H1 (cell line): ENCODE results near the gene ZFAND3. TPM values are rescaled to one million over a fixed set of nuclear protein-coding genes. Genes with fewer than 3 reads are reported as not detected.

ENCODE experiments used
- CTCF ChIA-PET: fragments of 300-600 bp; sonication (Branson Sonifier 250); formaldehyde crosslinking; loops from one replicate; lab custom pipeline; 2021; ENCODE audit not compliant: partially characterized antibody; lab: Charles Lee
- POLR2A ChIA-PET: fragments of 300-600 bp; sonication (Branson Sonifier 250); formaldehyde crosslinking; loops from one replicate; lab custom pipeline; 2021; ENCODE audit warnings: inconsistent platforms; ENCODE audit not compliant: partially characterized antibody; lab: Charles Lee
- DNase-seq, 2 experiments: peaks; one replicate each; pipeline versions ENCODE4 v3.0.0 to v3.0.0-alpha.2; 2010 to 2022; ENCODE audit warnings: low spot score in 2 of 2, low read depth in 1 of 2, mixed read lengths in 1 of 2
- FAIRE-seq: peaks from 2 replicates; lab custom pipeline; 2011; peaks lifted over from hg19 to GRCh38; lab: Jason Lieb, UNC
- H2AFZ ChIP-seq: 2 replicates; pipeline ENCODE4 v1.8.1; 2012; ENCODE audit warnings: low read length, inconsistent platforms
- H2AK5ac ChIP-seq: 2 replicates; pipeline ENCODE4 v1.6.1; 2013; ENCODE audit warnings: low read depth, low read length
- H2BK120ac ChIP-seq: replicated peaks from 2 replicates; pipeline ENCODE3; 2013; ENCODE audit warnings: low read depth, low read length, inconsistent platforms
- H2BK12ac ChIP-seq: 2 replicates; pipeline ENCODE4 v1.6.1; 2013; ENCODE audit warnings: low read depth, low read length
- H2BK15ac ChIP-seq: 2 replicates; pipeline ENCODE4 v1.6.1; 2013; ENCODE audit warnings: low read length
- H2BK20ac ChIP-seq: 2 replicates; pipeline ENCODE4 v1.6.1; 2013; ENCODE audit warnings: low read length
- H2BK5ac ChIP-seq: 2 replicates; pipeline ENCODE4 v1.6.1; 2013; ENCODE audit warnings: low read depth, low read length
- H3K14ac ChIP-seq: 2 replicates; pipeline ENCODE4 v1.6.1; 2013; ENCODE audit warnings: inconsistent platforms; ENCODE audit not compliant: insufficient read length
- H3K18ac ChIP-seq: 2 replicates; pipeline ENCODE4 v1.6.1; 2013; ENCODE audit warnings: low read length; ENCODE audit errors: extremely low read depth
- H3K23ac ChIP-seq: 2 replicates; pipeline ENCODE4 v1.6.1; 2013; ENCODE audit warnings: inconsistent platforms; ENCODE audit not compliant: insufficient read length
- H3K23me2 ChIP-seq: 2 replicates; pipeline ENCODE4 v1.6.1; 2013; ENCODE audit warnings: low read depth, low read length
- H3K27ac ChIP-seq: 2 replicates; pipeline ENCODE4 v1.6.1; 2011; ENCODE audit warnings: low read depth, low read length, inconsistent platforms
- H3K27me3 ChIP-seq, 4 experiments: replicated peaks in 1 of 4; 1 replicate in 1 of 4; 2 replicates in 3 of 4; pipeline versions ENCODE4 v1.6.1 to v1.8.1; 2011 to 2013; ENCODE audit warnings: low read length in 3 of 4, mild to moderate bottlenecking in 3 of 4, inconsistent platforms in 2 of 4, mixed read lengths in 2 of 4, moderate library complexity in 1 of 4; ENCODE audit not compliant: control insufficient read depth in 3 of 4, insufficient read depth in 3 of 4; ENCODE audit errors: extremely low read depth in 1 of 4
- H3K36me3 ChIP-seq, 4 experiments: 2 replicates each; pipeline versions ENCODE4 v1.6.1 to v1.8.1; 2011 to 2013; ENCODE audit warnings: mild to moderate bottlenecking in 4 of 4, low read length in 3 of 4, moderate library complexity in 2 of 4, control low read depth in 1 of 4, inconsistent platforms in 1 of 4; ENCODE audit not compliant: insufficient read depth in 4 of 4, control insufficient read depth in 2 of 4
- H3K4ac ChIP-seq: replicated peaks from 2 replicates; pipeline ENCODE3; 2013; ENCODE audit warnings: low read length, low read depth, mixed read lengths, inconsistent platforms; ENCODE audit not compliant: insufficient read length
- H3K4me1 ChIP-seq, 4 experiments: replicated peaks in 1 of 4; 1 replicate in 1 of 4; 2 replicates in 3 of 4; pipeline versions ENCODE4 v1.6.1 to v1.8.1; 2011 to 2013; ENCODE audit warnings: low read length in 3 of 4, inconsistent platforms in 2 of 4, mixed read lengths in 1 of 4; ENCODE audit not compliant: insufficient read depth in 4 of 4, control insufficient read depth in 3 of 4
- H3K4me2 ChIP-seq, 2 experiments: 2 replicates each; pipeline versions ENCODE4 v1.6.1 to v1.8.1; 2011 to 2013; ENCODE audit warnings: low read depth in 2 of 2, low read length in 2 of 2, control low read depth in 1 of 2, inconsistent platforms in 1 of 2, mild to moderate bottlenecking in 1 of 2; ENCODE audit not compliant: insufficient read depth in 1 of 2
- H3K4me3 ChIP-seq, 4 experiments: fragments of 200-600, 300-600 bp in 1 of 4; sonication (generic), shearing (Covaris generic), sonication (Bioruptor Twin) in 1 of 4; 2 replicates each; pipeline versions ENCODE4 v1.5.1 to v1.8.1; 2011 to 2016; ENCODE audit warnings: low read length in 4 of 4, low read depth in 3 of 4, control low read depth in 2 of 4, inconsistent platforms in 2 of 4, mild to moderate bottlenecking in 2 of 4, mixed read lengths in 1 of 4, moderate library complexity in 1 of 4; ENCODE audit not compliant: insufficient read depth in 2 of 4; ENCODE audit errors: extremely low read depth in 1 of 4
- H3K56ac ChIP-seq: replicated peaks from 2 replicates; pipeline ENCODE3; 2013; ENCODE audit warnings: low read depth, mild to moderate bottlenecking, mixed read lengths, low read length, inconsistent platforms; ENCODE audit not compliant: insufficient read length
- H3K79me1 ChIP-seq: 2 replicates; pipeline ENCODE4 v1.6.1; 2013; ENCODE audit warnings: low read depth, low read length, control low read depth
- H3K79me2 ChIP-seq, 2 experiments: 2 replicates each; pipeline versions ENCODE4 v1.6.1 to v1.8.1; 2012 to 2013; ENCODE audit warnings: low read length in 2 of 2, mild to moderate bottlenecking in 2 of 2, inconsistent platforms in 1 of 2; ENCODE audit not compliant: insufficient read depth in 2 of 2, control insufficient read depth in 1 of 2
- H3K9ac ChIP-seq, 4 experiments: replicated peaks in 1 of 4; 1 replicate in 1 of 4; 2 replicates in 3 of 4; pipeline versions ENCODE4 v1.6.1 to v1.8.1; 2011 to 2013; ENCODE audit warnings: low read depth in 3 of 4, low read length in 3 of 4, control low read depth in 2 of 4, mild to moderate bottlenecking in 2 of 4, moderate library complexity in 2 of 4, inconsistent platforms in 1 of 4; ENCODE audit errors: extremely low read depth in 1 of 4
- H3K9me3 ChIP-seq, 2 experiments: 2 replicates each; pipeline versions ENCODE4 v1.6.1 to v1.8.1; 2012 to 2013; ENCODE audit warnings: mild to moderate bottlenecking in 2 of 2, moderate library complexity in 2 of 2, control low read depth in 1 of 2, inconsistent platforms in 1 of 2, low read depth in 1 of 2, low read length in 1 of 2, mixed read lengths in 1 of 2; ENCODE audit not compliant: insufficient read depth in 2 of 2
- H4K20me1 ChIP-seq, 2 experiments: replicated peaks in 1 of 2; 2 replicates each; pipeline versions ENCODE3 to v1.8.1; 2011 to 2013; ENCODE audit warnings: inconsistent platforms in 2 of 2, low read length in 2 of 2, mild to moderate bottlenecking in 1 of 2; ENCODE audit not compliant: insufficient read depth in 2 of 2, control insufficient read depth in 1 of 2
- H4K5ac ChIP-seq: 2 replicates; pipeline ENCODE4 v1.6.1; 2013; ENCODE audit warnings: low read length, low read depth, mixed read lengths, inconsistent platforms; ENCODE audit not compliant: insufficient read length
- H4K8ac ChIP-seq: 2 replicates; pipeline ENCODE4 v1.8.0; 2013; ENCODE audit warnings: mild to moderate bottlenecking, moderate library complexity, low read length, inconsistent platforms; ENCODE audit not compliant: insufficient read depth; ENCODE audit errors: extremely low read depth
- H4K91ac ChIP-seq: replicated peaks from 2 replicates; pipeline ENCODE3; 2013; ENCODE audit warnings: low read length, mixed read lengths, inconsistent platforms; ENCODE audit not compliant: insufficient read length
- CTBP2 ChIP-seq: IDR thresholded peaks from 2 replicates; pipeline ENCODE4 v1.7.0; 2011; ENCODE audit warnings: borderline replicate concordance, mild to moderate bottlenecking, moderate library complexity, mixed read lengths, low read length; ENCODE audit not compliant: insufficient read depth, insufficient read length
- E2F6 ChIP-seq: IDR thresholded peaks from 2 replicates; pipeline ENCODE4 v1.6.1; 2012; ENCODE audit warnings: inconsistent platforms
- JUN ChIP-seq: IDR thresholded peaks from 2 replicates; pipeline ENCODE4 v1.6.1; 2011; ENCODE audit warnings: low read depth, mild to moderate bottlenecking, improper control_type of control experiment, low read length
- MAX ChIP-seq: IDR thresholded peaks from 2 replicates; pipeline ENCODE4 v1.6.1; 2012; ENCODE audit warnings: inconsistent platforms
- NANOG ChIP-seq: IDR thresholded peaks from 2 replicates; pipeline ENCODE4 v1.6.1; 2011; ENCODE audit warnings: low read length, low read depth, mild to moderate bottlenecking, inconsistent platforms; ENCODE audit not compliant: insufficient read depth, poor library complexity, severe bottlenecking
- POLR2A ChIP-seq, 2 experiments: IDR thresholded peaks; 1 replicate in 1 of 2; 2 replicates in 1 of 2; pipeline ENCODE4 v1.6.1; 2011; ENCODE audit warnings: low read depth in 2 of 2, low read length in 2 of 2, mild to moderate bottlenecking in 2 of 2; ENCODE audit errors: control extremely low read depth in 1 of 2
- RAD21 ChIP-seq, 2 experiments: IDR thresholded peaks in 1 of 2; conservative IDR thresholded peaks in 1 of 2; 2 replicates each; pipeline ENCODE4 v1.6.1; 2011; ENCODE audit warnings: low read depth in 2 of 2, low read length in 2 of 2, improper control_type of control experiment in 1 of 2, inconsistent platforms in 1 of 2, mild to moderate bottlenecking in 1 of 2, moderate library complexity in 1 of 2
- RXRA ChIP-seq: IDR thresholded peaks from 2 replicates; pipeline ENCODE4 v1.6.1; 2011; ENCODE audit warnings: low read depth, mild to moderate bottlenecking, low read length, moderate library complexity; ENCODE audit not compliant: insufficient read depth
- SIRT6 ChIP-seq: IDR thresholded peaks from one replicate; pipeline ENCODE4 v1.7.1; 2012; ENCODE audit warnings: low read length, inconsistent platforms
- SP1 ChIP-seq: IDR thresholded peaks from 2 replicates; pipeline ENCODE4 v1.6.1; 2011; ENCODE audit warnings: low read depth, low read length
- TAF1 ChIP-seq: IDR thresholded peaks from 2 replicates; pipeline ENCODE4 v1.6.1; 2011; ENCODE audit warnings: mild to moderate bottlenecking, low read depth, low read length
- WGBS, 2 experiments: shearing (Covaris generic) in 1 of 2; methylation state at CpG; one replicate each; pipeline versions ENCODE4 v1.1.6 to v1.1.7; 2013 to 2015; ENCODE audit warnings: low lambda C conversion rate in 2 of 2, mixed read lengths in 2 of 2, inconsistent platforms in 1 of 2, low coverage in 1 of 2, missing lambda C conversion rate in 1 of 2; ENCODE audit not compliant: insufficient replicate concordance in 2 of 2, insufficient coverage in 1 of 2, insufficient read length in 1 of 2; ENCODE audit errors: extremely low coverage in 1 of 2, missing lambda C conversion rate in 1 of 2; 5-methylcytosine and 5-hydroxymethylcytosine counted together
- polyA plus RNA-seq, 7 experiments: library from polyadenylated mRNA; depleted of rRNA in 3 of 7; stranded (reverse) in 5 of 7; unstranded in 2 of 7; fragments of >200 nt in 5 of 7; fragments of 200-250 nt in 2 of 7; gene quantifications; 1 replicate in 5 of 7; 2 replicates in 1 of 7; 4 replicates in 1 of 7; pipeline versions ENCODE4 v1.2.1 to v1.2.3, GENCODE V29; 2011 to 2013; ENCODE audit warnings: missing spikeins in 2 of 7, mixed read lengths in 2 of 7
- total RNA-seq: library from RNA; stranded (reverse); fragmentation: NEBNext Ultra II Directional; extraction: Animal tissue kit (Norgen Biotek cat#: 25700); gene quantifications from 2 replicates; pipeline ENCODE4 v1.2.1, GENCODE V29; 2021

The ZFAND3 gene
- total and polyA plus RNA-seq, 2 of the 8 experiments (the other 6 are each of a cell fraction or from before 2014, with no cell fraction given), result 13.0 to 51.3 TPM

- no peaks in the 10 kb centered on the region for H4K20me1 ChIP-seq
- no peak overlapping the region for H2AK5ac ChIP-seq
- FAIRE-seq (no peak), DNase-seq (peak in 1 of 2 experiments; percentile 38)
- H2BK120ac ChIP-seq, result no peak overlapping the region
- H3K27me3 ChIP-seq, result no peaks in the 10 kb centered on the region
- no peaks in the 10 kb centered on the region for H3K79me2 ChIP-seq
- H3K4me1 ChIP-seq, result peaks cover 6 to 20% (median 15%) of the 10 kb centered on the region in 4 experiments
- H4K8ac ChIP-seq, result no peak overlapping the region
- no peaks in the 10 kb centered on the region for H3K79me1 ChIP-seq
- H3K27ac ChIP-seq, result no peak overlapping the region
- H3K9ac ChIP-seq, result no peak overlapping the region
- H3K14ac ChIP-seq, result no peak overlapping the region
- no peak overlapping the region for H3K4me3 ChIP-seq
- H2BK20ac ChIP-seq, result 0 out of 2 replicates have a peak overlapping the region, but pooled peaks have one; percentile 48
- no peak overlapping the region for H4K5ac ChIP-seq
- no peak overlapping the region for H3K4me2 ChIP-seq
- H2BK5ac ChIP-seq, result no peak overlapping the region
- CTCF ChIA-PET, result interaction anchor here (0.7 to 2.1 kb wide), 7 partner anchors 16 to 868 kb away, joined by 3 to 6 read pairs (median 4); no protein-coding TSS in a partner anchor
- no peak overlapping the region for H3K4ac ChIP-seq
- no peaks in the 10 kb centered on the region for H3K9me3 ChIP-seq
- H3K36me3 ChIP-seq, result no peaks in the 10 kb centered on the region
- no peak for TF ChIP-seq TAF1
- no peak for TF ChIP-seq RAD21 (IDR thresholded peaks at IDR 0.05 in 1 of 2, conservative IDR thresholded peaks at IDR 0.05 in 1 of 2; ENCODE audit: low read depth in 2 of 2, low read length in 2 of 2)
- no peak for TF ChIP-seq MAX
- no peak for TF ChIP-seq E2F6
- no peak for TF ChIP-seq JUN
- TF ChIP-seq CTBP2, result no peak
- TF ChIP-seq SP1, result no peak
- TF ChIP-seq NANOG, result no peak
- no peak for TF ChIP-seq RXRA
- no peak for TF ChIP-seq POLR2A (IDR thresholded peaks at IDR 0.05; ENCODE audit: control extremely low read depth in 1 of 2, low read depth in 2 of 2, low read length in 2 of 2)
- TF ChIP-seq SIRT6, result no peak
- H3K23ac ChIP-seq, result no peak overlapping the region
- H2BK15ac ChIP-seq, result no peak overlapping the region
- no peak overlapping the region for H4K91ac ChIP-seq
- H2AFZ ChIP-seq, result no peak overlapping the region
- no peak overlapping the region for H3K18ac ChIP-seq
- WGBS, 2 experiments, result 87% methylated on average over 9 of the region's 9 CpGs; no CpG with 5 or more reads in 1 of the 2 experiments
- H2BK12ac ChIP-seq, result no peak overlapping the region
- POLR2A ChIA-PET, result interaction anchor here (0.9 kb wide), 1 partner anchor 15 kb away, joined by 3 read pairs; no protein-coding TSS in a partner anchor
- H3K56ac ChIP-seq, result no peak overlapping the region
- no peaks in the 10 kb centered on the region for H3K23me2 ChIP-seq
These were observed 374.2 kb downstream of the ZFAND3 start for GRCh38 chr6:38193481-38194281.
